GM10248 (cell line): Measurements from ENCODE around the gene NOL8.

Experiments used
- CTCF ChIA-PET: fragments of 300-600 bp; sonication (Branson Sonifier 250); formaldehyde crosslinking; extraction: SDS; loops from one replicate; lab custom pipeline; 2021; ENCODE audit warnings: antibody characterized with exemption; lab: Yijun Ruan, JAX
- POLR2A ChIA-PET: fragments of 350-650 bp; sonication (Branson Sonifier 250); formaldehyde crosslinking; extraction: SDS; loops from one replicate; lab custom pipeline; 2020; ENCODE audit warnings: antibody characterized with exemption; lab: Yijun Ruan, JAX
- DNase-seq: peaks from one replicate; pipeline ENCODE4 v3.0.0; 2012; ENCODE audit errors: extremely low spot score
- CTCF ChIP-seq: IDR thresholded peaks from 2 replicates; pipeline ENCODE4 v1.5.1; 2012; ENCODE audit warnings: mild to moderate bottlenecking, low read depth; ENCODE audit errors: extremely low read depth, missing control alignments, control extremely low read depth

NOL8 gene

GRCh38 chr9:92247981-92248380 is 77.2 kb downstream of the NOL8 start:
- CTCF ChIA-PET = interaction anchor here (1.1 kb wide), 1 partner anchor 108 kb away, joined by 7 read pairs; no protein-coding TSS in a partner anchor
- POLR2A ChIA-PET = no interaction called here

More at GRCh38 chr9:92247981-92248380, 77.2 kb downstream of the NOL8 start:
- DNase-seq = no peak
- no peak for TF ChIP-seq CTCF
